Measurements from ENCODE around the gene MYH2. TPM values are rescaled to one million over a fixed set of nuclear protein-coding genes. Genes with fewer than 3 reads are reported as not detected.
"Not testable (repeated sequence)": the region's sequence is repeated elsewhere in the genome, so short reads cannot be mapped to it uniquely, and the experiment has no call there.

The MYH2 gene
- not detected for total RNA-seq

DNA sequence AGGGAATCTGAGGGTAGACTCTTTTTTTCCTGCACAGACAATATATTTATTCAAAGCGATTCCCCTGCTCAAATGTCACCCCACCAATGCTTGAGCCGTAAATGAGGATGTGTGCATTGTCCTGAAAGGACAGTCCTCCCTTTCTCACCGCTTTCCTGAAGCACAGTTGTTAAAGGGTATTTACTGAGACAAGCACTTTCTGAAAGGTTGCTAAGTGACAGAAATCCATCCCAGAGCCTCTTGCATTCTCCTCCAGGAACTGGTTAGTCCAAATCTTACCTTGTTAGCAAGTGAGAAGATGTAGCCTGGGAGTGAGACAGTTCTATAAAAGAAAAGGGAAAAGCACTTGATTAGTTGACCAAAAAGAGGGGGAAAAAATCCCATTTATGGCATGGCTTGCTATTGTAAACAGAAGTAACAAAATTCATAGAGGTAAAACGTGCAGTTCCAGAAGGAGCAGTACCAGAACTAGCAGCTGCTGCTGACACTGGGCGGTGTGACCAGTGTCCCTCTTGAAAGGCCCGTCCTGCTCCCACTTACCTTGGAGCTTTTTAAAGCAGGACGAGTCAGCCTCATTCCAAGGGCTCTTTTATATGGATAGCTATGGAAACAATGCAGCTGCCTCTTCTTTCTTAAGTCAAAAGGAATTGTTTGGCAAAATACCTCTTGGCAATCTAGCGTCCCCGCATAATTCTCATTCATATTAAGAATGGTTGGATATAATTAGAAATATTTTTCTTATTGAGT is at the start of gene MYH2:
Gene MYH2, minus strand, starts transcription at position 563 of the 747 bp plus-strand sequence. CDS start 1,738 bp downstream, outside the sequence.
- ATAC-seq (ENCODE audit: low read depth): no peak
- POLR2A ChIA-PET: no interaction called here
- H3K36me3 Mint-ChIP-seq: no peaks in the 10 kb centered on the region
- H3K27ac Mint-ChIP-seq: no peak within 1 kb of the TSS
- no peak within 1 kb of the TSS for H3K4me3 Mint-ChIP-seq
- H3K4me1 Mint-ChIP-seq: no peaks in the 10 kb centered on the region
- DNase-seq: no peak
- H3K27me3 Mint-ChIP-seq: peaks cover 3% of the 10 kb centered on the region
- peaks cover 2% of the 10 kb centered on the region for H3K9me3 Mint-ChIP-seq

DNA sequence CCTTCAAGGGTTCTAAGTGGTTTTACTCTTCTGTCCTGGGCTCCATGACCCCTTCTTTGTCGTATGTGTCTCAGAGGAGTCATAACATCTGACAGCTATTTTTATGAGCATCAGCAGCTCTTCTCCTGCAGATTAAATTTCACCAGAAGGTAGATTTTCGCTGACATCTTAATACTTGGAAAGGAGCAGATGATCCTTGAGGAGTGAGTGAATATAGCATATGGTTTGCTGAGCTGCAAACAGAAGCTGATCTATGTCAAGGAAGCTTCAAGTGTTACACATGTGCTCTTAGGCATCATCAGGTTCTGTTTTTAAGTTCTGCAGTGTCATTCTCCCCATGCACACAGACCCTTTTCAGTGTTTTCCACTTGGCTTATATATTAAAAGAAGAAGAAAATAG is 49.2 kb upstream of the MYH2 start:
- ATAC-seq (ENCODE audit: low read depth) (no peak), DNase-seq (no peak)
- H3K36me3 Mint-ChIP-seq: no peaks in the 10 kb centered on the region
- no peak overlapping the region for H3K4me3 Mint-ChIP-seq
- no peaks in the 10 kb centered on the region for H3K4me1 Mint-ChIP-seq
- peaks cover 4% of the 10 kb centered on the region for H3K27me3 Mint-ChIP-seq
- POLR2A ChIA-PET: no interaction called here
- no peaks in the 10 kb centered on the region for H3K9me3 Mint-ChIP-seq
- H3K27ac Mint-ChIP-seq: no peak overlapping the region

DNA sequence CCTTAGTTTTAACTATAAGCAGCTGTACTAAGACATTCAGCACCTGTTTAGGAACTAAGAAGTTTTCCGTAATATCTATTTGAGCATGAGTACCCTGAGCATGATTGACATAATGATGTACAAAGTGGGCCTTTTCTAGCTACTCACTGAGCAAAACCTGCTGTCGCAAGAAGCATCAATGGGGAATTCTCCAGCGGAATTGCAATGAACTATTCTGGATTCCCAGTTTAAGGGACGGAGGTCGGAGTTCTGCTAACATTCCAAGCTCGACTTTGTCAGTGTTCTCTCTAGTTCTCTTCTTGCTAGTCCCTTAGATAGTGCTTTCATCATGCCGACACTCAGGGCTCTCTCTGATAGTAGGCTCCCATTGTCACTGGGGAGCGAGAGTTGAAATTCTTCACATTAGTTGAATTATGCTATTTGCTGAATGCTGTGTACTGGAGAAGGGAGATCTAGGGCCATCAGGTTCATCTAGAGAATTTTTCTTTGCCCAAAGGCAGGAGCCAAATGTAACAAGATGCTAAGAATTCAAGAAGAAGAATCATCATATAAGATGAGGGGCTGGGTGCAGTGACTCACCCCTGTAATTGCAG is 40.2 kb upstream of the MYH2 start:
- ATAC-seq (ENCODE audit: low read depth): no peak
- Mint-ChIP-seq H3K27me3 (peaks cover 3% of the 10 kb centered on the region), H3K9me3 (no peaks in the 10 kb centered on the region), H3K36me3 (no peaks in the 10 kb centered on the region), H3K4me3 (no peak overlapping the region), H3K4me1 (no peaks in the 10 kb centered on the region), H3K27ac (no peak overlapping the region)
- DNase-seq: no peak
- POLR2A ChIA-PET: no interaction called here

DNA sequence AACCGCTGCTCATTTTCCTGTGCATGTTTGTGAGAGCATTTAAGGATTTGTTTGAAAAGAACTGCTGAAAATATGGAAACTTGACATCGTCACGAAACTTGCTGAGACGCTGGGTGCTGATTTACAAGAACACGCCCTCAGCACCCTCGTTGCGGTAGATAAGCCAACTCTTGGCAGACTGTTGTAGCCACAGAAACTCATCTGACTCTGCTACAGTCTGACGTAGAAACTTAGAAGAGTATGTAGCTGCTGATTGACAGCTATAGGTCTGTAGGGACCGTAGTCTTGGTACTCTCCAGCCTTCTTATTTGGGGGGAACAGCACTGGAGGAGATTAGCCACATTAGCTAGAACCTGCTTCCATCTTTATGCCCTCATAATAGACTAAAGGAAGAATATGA is 36.1 kb upstream of the MYH2 start:
- Mint-ChIP-seq H3K27me3 (peaks cover 5% of the 10 kb centered on the region), H3K4me3 (no peak overlapping the region), H3K9me3 (no peaks in the 10 kb centered on the region), H3K4me1 (no peaks in the 10 kb centered on the region), H3K36me3 (no peaks in the 10 kb centered on the region), H3K27ac (no peak overlapping the region)
- no peak for DNase-seq
- POLR2A ChIA-PET: no interaction called here
- ATAC-seq (ENCODE audit: low read depth): no peak

DNA sequence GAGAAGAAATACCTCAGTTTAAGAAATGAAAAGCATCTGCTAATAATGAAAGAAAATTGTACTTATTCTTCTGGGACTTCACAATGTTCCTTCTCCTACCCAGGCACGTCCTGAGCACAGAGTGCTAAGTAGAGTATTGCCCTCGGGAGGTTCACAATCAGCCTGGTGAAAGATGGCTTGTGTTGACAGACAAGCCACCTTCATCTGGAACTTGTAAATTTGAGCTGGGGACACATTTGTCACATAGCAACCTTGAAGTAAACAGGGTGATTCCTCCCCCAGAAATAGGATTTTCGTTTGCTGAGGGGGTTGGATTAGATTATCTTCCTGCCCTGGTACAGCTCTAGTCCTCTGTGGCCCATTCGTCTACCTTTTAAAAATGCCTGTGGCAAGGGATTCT is 34.4 kb upstream of the MYH2 start:
- H3K27me3 Mint-ChIP-seq: peaks cover 5% of the 10 kb centered on the region
- POLR2A ChIA-PET: no interaction called here
- no peaks in the 10 kb centered on the region for H3K36me3 Mint-ChIP-seq
- DNase-seq (no peak), ATAC-seq (ENCODE audit: low read depth) (no peak)
- H3K4me1 Mint-ChIP-seq: no peaks in the 10 kb centered on the region
- H3K9me3 Mint-ChIP-seq: no peaks in the 10 kb centered on the region
- no peak overlapping the region for H3K27ac Mint-ChIP-seq
- H3K4me3 Mint-ChIP-seq: no peak overlapping the region

DNA sequence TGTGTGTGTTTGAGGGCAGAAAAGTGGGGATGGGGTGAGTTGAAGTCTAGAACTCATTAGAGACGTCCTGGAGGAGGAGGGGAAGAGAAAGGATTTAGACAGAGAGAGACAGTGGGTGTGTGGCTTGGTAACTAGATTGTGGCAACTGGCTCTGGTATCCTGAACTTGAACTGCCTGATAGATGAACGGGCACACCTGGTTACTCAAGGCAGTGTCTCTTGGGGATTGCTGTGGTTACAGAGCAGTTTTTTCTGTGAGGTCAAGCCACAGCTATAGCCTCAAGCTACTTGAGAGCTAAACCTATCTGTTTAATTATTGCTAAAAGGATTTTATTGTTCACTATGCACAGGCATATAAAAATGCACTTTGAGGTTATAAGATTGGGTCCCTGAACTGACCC is 29.8 kb upstream of the MYH2 start:
- Mint-ChIP-seq H3K4me3 (no peak overlapping the region), H3K4me1 (no peaks in the 10 kb centered on the region), H3K9me3 (no peaks in the 10 kb centered on the region), H3K27ac (no peak overlapping the region), H3K27me3 (peaks cover 5% of the 10 kb centered on the region), H3K36me3 (no peaks in the 10 kb centered on the region)
- ATAC-seq (ENCODE audit: low read depth) (no peak), DNase-seq (no peak)
- POLR2A ChIA-PET: no interaction called here

DNA sequence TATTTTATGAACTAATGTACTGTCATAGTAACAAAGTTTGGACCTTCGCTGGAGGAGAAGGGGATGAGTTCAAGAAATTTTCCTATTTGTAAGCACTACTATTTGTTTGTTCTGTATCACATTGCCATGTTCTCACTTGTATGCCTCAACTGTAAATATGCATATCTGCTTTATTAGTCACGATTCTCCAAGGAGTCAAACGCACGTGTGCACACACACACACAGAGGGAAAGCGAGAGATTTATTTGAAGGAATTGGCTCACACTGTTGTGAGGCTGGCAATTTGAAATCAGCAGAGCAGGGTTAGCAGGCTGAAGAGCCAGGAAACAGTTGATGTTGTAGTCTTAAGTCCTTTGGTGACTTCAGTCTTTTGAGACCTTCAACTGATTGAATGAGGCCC is 24.9 kb upstream of the MYH2 start:
- ATAC-seq (ENCODE audit: low read depth) (no peak), DNase-seq (no peak)
- H3K4me3 Mint-ChIP-seq: no peak overlapping the region
- H3K27ac Mint-ChIP-seq: no peak overlapping the region
- no peaks in the 10 kb centered on the region for H3K4me1 Mint-ChIP-seq
- H3K9me3 Mint-ChIP-seq: no peaks in the 10 kb centered on the region
- POLR2A ChIA-PET: no interaction called here
- H3K36me3 Mint-ChIP-seq: no peaks in the 10 kb centered on the region
- peaks cover 3% of the 10 kb centered on the region for H3K27me3 Mint-ChIP-seq

DNA sequence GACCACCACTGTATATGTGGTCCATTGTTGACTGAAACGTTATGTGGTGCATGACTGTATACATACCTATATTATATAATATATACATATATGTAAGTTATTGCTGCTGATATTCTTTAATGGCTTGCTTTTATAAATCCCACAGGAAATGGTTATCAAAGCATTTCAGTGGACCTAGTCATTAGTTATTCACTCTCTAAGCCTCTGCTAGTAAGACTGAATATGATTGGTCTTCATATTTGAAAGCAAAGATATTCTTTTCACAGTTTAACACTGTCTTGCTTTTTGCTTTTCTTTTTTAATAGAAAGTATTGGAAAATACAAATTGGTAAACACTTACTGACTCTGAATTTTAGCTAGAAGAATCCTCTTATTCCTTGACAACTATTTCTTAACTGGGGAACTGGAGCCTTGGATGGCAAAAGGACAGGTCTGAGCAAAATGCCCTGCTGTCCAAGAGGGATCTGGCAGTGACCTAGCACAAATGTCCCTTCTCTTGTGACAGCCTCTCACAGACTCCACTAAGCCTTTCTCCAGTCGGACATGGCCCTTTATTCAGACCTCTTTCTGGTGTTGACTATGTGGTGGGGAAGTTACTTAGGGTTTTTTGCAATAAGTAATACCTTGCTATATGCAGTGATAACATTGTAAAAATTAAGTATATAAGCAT is 14.7 kb upstream of the MYH2 start:
- no peak for DNase-seq
- Mint-ChIP-seq H3K27me3 (peaks cover 2% of the 10 kb centered on the region), H3K4me3 (no peak overlapping the region), H3K9me3 (no peaks in the 10 kb centered on the region), H3K27ac (no peak overlapping the region), H3K36me3 (no peaks in the 10 kb centered on the region), H3K4me1 (no peaks in the 10 kb centered on the region)
- POLR2A ChIA-PET: no interaction called here
- ATAC-seq (ENCODE audit: low read depth): no peak

DNA sequence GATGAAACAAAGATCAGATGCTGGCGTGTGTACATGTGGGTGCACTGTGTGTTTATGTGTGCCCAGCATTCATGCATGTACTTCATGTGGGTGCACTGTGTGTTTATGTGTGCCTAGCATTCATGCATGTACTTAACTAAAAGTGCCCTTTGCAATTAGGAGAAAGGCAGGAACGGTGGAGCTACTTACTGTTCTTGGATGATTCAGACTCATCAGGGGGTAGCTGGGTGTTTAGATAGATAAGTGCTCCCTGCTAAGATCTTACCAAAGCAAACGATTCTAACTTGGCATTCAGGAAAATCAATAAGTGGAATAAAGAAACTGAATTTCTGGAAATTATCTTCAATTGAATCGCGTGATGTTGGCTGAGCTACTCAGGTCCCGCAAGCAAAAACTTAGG is 8.6 kb upstream of the MYH2 start:
- Mint-ChIP-seq H3K27ac (no peak overlapping the region), H3K9me3 (no peaks in the 10 kb centered on the region), H3K4me3 (no peak overlapping the region), H3K27me3 (peaks cover 2% of the 10 kb centered on the region), H3K4me1 (no peaks in the 10 kb centered on the region), H3K36me3 (no peaks in the 10 kb centered on the region)
- POLR2A ChIA-PET: no interaction called here
- no peak for DNase-seq
- ATAC-seq (ENCODE audit: low read depth): no peak

DNA sequence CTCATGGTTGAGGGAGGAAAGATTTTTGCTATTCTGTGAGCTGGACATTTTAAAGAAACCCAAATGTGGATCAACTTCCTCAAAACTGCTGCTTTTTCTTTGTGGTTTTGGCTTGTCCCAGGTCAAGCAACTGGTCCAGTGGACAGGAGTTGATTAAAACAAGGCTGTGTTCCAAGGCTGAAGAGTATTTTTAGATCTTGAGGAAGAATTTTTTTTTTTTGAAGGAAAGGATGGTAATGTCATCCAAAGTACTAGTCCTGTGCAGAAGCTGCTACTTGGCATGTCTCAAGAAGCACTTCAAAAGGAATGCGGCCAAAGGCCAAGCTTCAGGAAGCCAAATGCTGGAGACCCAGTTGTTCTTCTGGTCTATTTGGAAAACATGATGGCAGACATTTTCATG is 8.0 kb upstream of the MYH2 start:
- Mint-ChIP-seq H3K27me3 (peaks cover 2% of the 10 kb centered on the region), H3K4me1 (no peaks in the 10 kb centered on the region), H3K36me3 (no peaks in the 10 kb centered on the region), H3K4me3 (no peak overlapping the region), H3K27ac (no peak overlapping the region), H3K9me3 (no peaks in the 10 kb centered on the region)
- POLR2A ChIA-PET: no interaction called here
- ATAC-seq (ENCODE audit: low read depth) (no peak), DNase-seq (no peak)

DNA sequence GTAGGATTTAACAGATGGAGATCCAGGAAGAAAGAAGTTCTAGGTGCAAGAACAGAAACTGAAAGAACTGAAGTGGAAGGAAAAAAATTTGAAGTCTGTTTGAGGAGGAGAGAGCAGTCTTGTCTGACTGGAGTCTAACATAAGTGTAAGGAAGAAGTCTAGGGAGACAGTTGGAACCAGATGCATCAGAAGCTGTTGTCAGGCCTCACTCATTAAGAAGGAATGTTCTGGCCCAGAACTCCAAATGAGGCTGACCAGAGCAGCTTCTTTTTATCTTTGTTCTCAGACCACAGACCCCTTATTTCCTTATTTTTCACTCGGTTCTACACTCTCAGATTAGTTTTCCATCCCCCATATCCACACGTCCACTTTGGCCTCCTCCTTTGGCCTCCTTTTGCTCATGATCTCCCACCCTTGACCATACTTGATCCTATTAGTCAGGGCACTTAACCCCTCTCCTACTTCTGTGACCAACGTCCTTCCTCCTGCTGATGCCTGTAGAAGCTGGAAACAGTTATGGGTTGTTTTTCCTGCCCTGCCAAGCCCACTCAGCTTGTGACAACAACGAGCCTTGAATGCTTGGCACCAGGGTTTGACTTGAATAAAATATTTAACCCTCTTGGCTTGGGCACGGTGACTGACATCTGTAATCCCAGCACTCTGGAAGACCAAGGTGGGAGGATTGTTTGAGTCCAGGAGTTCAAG is 7.0 kb upstream of the MYH2 start:
- Mint-ChIP-seq H3K27ac (no peak overlapping the region), H3K36me3 (no peaks in the 10 kb centered on the region), H3K27me3 (peaks cover 2% of the 10 kb centered on the region), H3K4me1 (no peaks in the 10 kb centered on the region), H3K9me3 (no peaks in the 10 kb centered on the region), H3K4me3 (no peak overlapping the region)
- DNase-seq (no peak), ATAC-seq (ENCODE audit: low read depth) (no peak)
- POLR2A ChIA-PET: no interaction called here

DNA sequence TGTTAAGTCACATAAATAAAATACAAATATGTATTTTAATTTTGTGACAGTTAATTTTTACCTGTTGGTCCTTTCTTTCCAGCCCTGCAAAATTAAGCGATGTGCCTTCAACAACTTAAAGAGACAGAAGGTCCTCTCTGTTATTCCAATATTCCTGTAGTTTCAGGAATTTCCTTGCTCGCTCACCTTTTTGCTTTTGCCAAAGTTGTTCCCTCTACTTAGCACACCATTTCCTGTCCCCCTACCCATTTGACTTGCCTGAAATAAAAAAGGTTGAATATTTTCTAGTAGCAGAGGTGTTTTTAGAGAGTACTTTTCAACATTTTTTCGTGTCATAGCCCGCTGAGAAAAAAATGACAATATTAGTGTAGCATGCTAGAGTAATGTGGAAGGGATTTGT is 556 bp upstream of the MYH2 start:
- Mint-ChIP-seq H3K36me3 (no peaks in the 10 kb centered on the region), H3K27ac (no peak overlapping the region), H3K4me3 (no peak overlapping the region), H3K27me3 (peaks cover 3% of the 10 kb centered on the region), H3K9me3 (peaks cover 2% of the 10 kb centered on the region), H3K4me1 (no peaks in the 10 kb centered on the region)
- POLR2A ChIA-PET: no interaction called here
- DNase-seq (no peak), ATAC-seq (ENCODE audit: low read depth) (no peak)

DNA sequence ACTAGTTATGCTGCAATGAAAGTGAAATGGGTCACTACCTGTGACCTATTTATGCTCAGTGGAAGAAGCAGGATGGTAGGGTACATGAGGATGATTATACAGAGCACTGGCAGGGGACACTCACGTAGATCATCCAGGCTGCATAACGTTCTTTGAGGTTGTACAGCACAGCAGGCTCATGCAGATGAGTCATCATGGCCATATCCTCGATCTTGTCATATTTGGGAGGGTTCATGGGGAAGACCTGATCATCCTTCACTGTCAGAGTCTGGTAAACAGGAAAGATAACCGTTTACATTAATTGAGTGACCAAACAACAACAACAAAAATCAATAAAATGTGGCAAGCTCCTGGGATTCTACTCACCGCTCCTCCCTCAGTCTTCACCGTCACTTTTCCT is 2.1 kb downstream of the MYH2 start:
- no peaks in the 10 kb centered on the region for H3K36me3 Mint-ChIP-seq

DNA sequence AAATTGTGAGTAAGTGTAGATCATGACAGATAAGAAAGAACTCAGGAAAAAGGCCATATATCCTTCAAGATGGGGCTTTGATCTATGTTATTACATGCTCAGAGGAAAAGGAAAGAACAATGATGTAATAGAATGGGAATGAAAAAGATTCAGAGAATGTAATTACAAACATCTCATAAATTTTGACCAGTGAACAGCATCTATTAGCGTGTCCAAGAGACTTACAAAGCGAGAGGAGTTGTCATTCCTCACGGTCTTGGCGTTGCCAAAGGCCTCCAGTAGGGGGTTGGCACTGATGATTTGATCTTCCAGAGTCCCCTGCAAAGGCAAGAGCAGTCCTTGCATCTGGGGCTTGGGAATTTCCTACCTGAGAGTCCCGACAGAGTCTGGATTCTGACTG is 6.0 kb downstream of the MYH2 start:
- H3K27me3 Mint-ChIP-seq; DNase-seq; ATAC-seq (ENCODE audit: low read depth); H3K27ac Mint-ChIP-seq; H3K9me3 Mint-ChIP-seq; H3K36me3 Mint-ChIP-seq; H3K4me1 Mint-ChIP-seq; POLR2A ChIA-PET; H3K4me3 Mint-ChIP-seq: not testable (repeated sequence)

More for the DNA sequence above, 2.1 kb downstream of the MYH2 start:
- Mint-ChIP-seq H3K9me3 (peaks cover 2% of the 10 kb centered on the region), H3K27ac (no peak overlapping the region), H3K4me3 (no peak overlapping the region), H3K27me3 (peaks cover 3% of the 10 kb centered on the region), H3K4me1 (no peaks in the 10 kb centered on the region)
- POLR2A ChIA-PET: no interaction called here
- ATAC-seq (ENCODE audit: low read depth): no peak
- DNase-seq: no peak
